H9 (cell line): ENCODE measurements around the gene NUMA1. TPM values are rescaled to one million over a fixed set of nuclear protein-coding genes. Genes with fewer than 3 reads are reported as not detected.
A peak's percentile ranks its signal among the peaks of the same experiment; 100 is the strongest.

Experiments
- DNase-seq: peaks from one replicate; pipeline ENCODE4 v3.0.0-alpha.2; 2017
- H2AFZ ChIP-seq: one replicate; pipeline ENCODE4 v1.6.1; 2013; ENCODE audit warnings: mild to moderate bottlenecking, low read length, control low read depth, moderate library complexity
- H2AK5ac ChIP-seq: 2 replicates; pipeline ENCODE4 v1.6.1; 2013; ENCODE audit warnings: low read length, control low read depth, mixed read lengths; ENCODE audit not compliant: insufficient read length
- H2BK120ac ChIP-seq: one replicate; pipeline ENCODE4 v1.6.1; 2013; ENCODE audit warnings: low read depth, mild to moderate bottlenecking, low read length, control low read depth, inconsistent platforms; ENCODE audit not compliant: poor library complexity, severe bottlenecking
- H2BK12ac ChIP-seq: 2 replicates; pipeline ENCODE4 v1.6.1; 2013; ENCODE audit warnings: low read length, control low read depth, mixed read lengths, low read depth; ENCODE audit not compliant: insufficient read length
- H2BK15ac ChIP-seq: 2 replicates; pipeline ENCODE4 v1.6.1; 2013; ENCODE audit warnings: low read depth, low read length, control low read depth
- H2BK20ac ChIP-seq: one replicate; pipeline ENCODE4 v1.6.1; 2013; ENCODE audit warnings: low read depth, mild to moderate bottlenecking, low read length, control low read depth, inconsistent platforms; ENCODE audit not compliant: poor library complexity, severe bottlenecking
- H2BK5ac ChIP-seq: 2 replicates; pipeline ENCODE4 v1.6.1; 2013; ENCODE audit warnings: low read length, control low read depth, mixed read lengths; ENCODE audit not compliant: insufficient read length
- H3K14ac ChIP-seq: 2 replicates; pipeline ENCODE4 v1.6.1; 2013; ENCODE audit warnings: low read length, control low read depth; ENCODE audit not compliant: insufficient read depth
- H3K18ac ChIP-seq: 2 replicates; pipeline ENCODE4 v1.6.1; 2013; ENCODE audit warnings: low read depth, mild to moderate bottlenecking, mixed read lengths, low read length, control low read depth; ENCODE audit not compliant: insufficient read length
- H3K23ac ChIP-seq: 2 replicates; pipeline ENCODE4 v1.6.1; 2013; ENCODE audit warnings: low read length, control low read depth, mixed read lengths, low read depth; ENCODE audit not compliant: insufficient read length
- H3K23me2 ChIP-seq: 2 replicates; pipeline ENCODE4 v1.6.1; 2013; ENCODE audit warnings: low read depth, mild to moderate bottlenecking, mixed read lengths, low read length, control low read depth; ENCODE audit not compliant: insufficient read length, poor library complexity, severe bottlenecking
- H3K27ac ChIP-seq: 2 replicates; pipeline ENCODE4 v1.5.1; 2013; ENCODE audit warnings: low read length, control low read depth, mixed read lengths, low read depth; ENCODE audit not compliant: insufficient read length
- H3K27me3 ChIP-seq: 2 replicates; pipeline ENCODE4 v1.6.1; 2013; ENCODE audit warnings: low read length, control low read depth, inconsistent platforms; ENCODE audit not compliant: insufficient read depth
- H3K4ac ChIP-seq: 2 replicates; pipeline ENCODE4 v1.6.1; 2013; ENCODE audit warnings: low read depth, mild to moderate bottlenecking, control low read depth, inconsistent platforms, low read length, moderate library complexity
- H3K4me1 ChIP-seq: 2 replicates; pipeline ENCODE4 v1.6.1; 2013; ENCODE audit warnings: low read length, control low read depth, inconsistent platforms; ENCODE audit not compliant: insufficient read depth
- H3K4me2 ChIP-seq: 2 replicates; pipeline ENCODE4 v1.6.1; 2013; ENCODE audit warnings: low read length, control low read depth, mixed read lengths; ENCODE audit not compliant: insufficient read length, insufficient read depth
- H3K56ac ChIP-seq: 2 replicates; pipeline ENCODE4 v1.6.1; 2013; ENCODE audit warnings: low read depth, mild to moderate bottlenecking, mixed read lengths, low read length, control low read depth; ENCODE audit not compliant: insufficient read length
- H3K79me1 ChIP-seq: 2 replicates; pipeline ENCODE4 v1.6.1; 2013; ENCODE audit warnings: low read depth, mild to moderate bottlenecking, moderate library complexity, low read length, control low read depth, inconsistent platforms; ENCODE audit not compliant: insufficient read depth, poor library complexity, severe bottlenecking
- H3K79me2 ChIP-seq: 2 replicates; pipeline ENCODE4 v1.6.1; 2013; ENCODE audit warnings: low read length, control low read depth, inconsistent platforms; ENCODE audit not compliant: insufficient read depth
- H3K9ac ChIP-seq: 2 replicates; pipeline ENCODE4 v1.6.1; 2013; ENCODE audit warnings: low read length, control low read depth, mixed read lengths; ENCODE audit not compliant: insufficient read length; ENCODE audit errors: extremely low read depth
- H3K9me3 ChIP-seq: one replicate; pipeline ENCODE4 v1.6.1; 2013; ENCODE audit warnings: low read depth, low read length, inconsistent platforms; ENCODE audit not compliant: control insufficient read depth
- H3T11ph ChIP-seq: one replicate; pipeline ENCODE4 v1.6.1; 2013; ENCODE audit warnings: mild to moderate bottlenecking, low read length, control low read depth, inconsistent platforms
- H4K20me1 ChIP-seq: one replicate; pipeline ENCODE4 v1.6.1; 2013; ENCODE audit not compliant: control insufficient read depth, insufficient read length, insufficient read depth
- H4K5ac ChIP-seq: 2 replicates; pipeline ENCODE4 v1.6.1; 2013; ENCODE audit warnings: low read depth, mild to moderate bottlenecking, mixed read lengths, low read length, control low read depth; ENCODE audit not compliant: insufficient read length
- H4K8ac ChIP-seq: replicated peaks from 2 replicates; pipeline ENCODE4 v1.6.1; 2013; ENCODE audit warnings: low read length, control low read depth, mixed read lengths, low read depth; ENCODE audit not compliant: insufficient read length
- H4K91ac ChIP-seq: 2 replicates; pipeline ENCODE4 v1.6.1; 2013; ENCODE audit warnings: low read depth, mild to moderate bottlenecking, moderate library complexity, mixed read lengths, low read length, control low read depth; ENCODE audit not compliant: insufficient read length
- H3K27ac Mint-ChIP-seq, 3 experiments: 2 replicates in 2 of 3; 3 replicates in 1 of 3; pipeline ENCODE4 v1.8.0; 2020 to 2021; ENCODE audit warnings: mixed read lengths in 3 of 3, mild to moderate bottlenecking in 1 of 3, moderate library complexity in 1 of 3
- H3K27me3 Mint-ChIP-seq: 2 replicates; pipeline ENCODE4 v1.8.0; 2021; ENCODE audit warnings: low read depth, mild to moderate bottlenecking, moderate library complexity, mixed read lengths
- H3K36me3 Mint-ChIP-seq, 3 experiments: 2 replicates in 2 of 3; 3 replicates in 1 of 3; pipeline ENCODE4 v1.8.0; 2020 to 2021; ENCODE audit warnings: low read depth in 3 of 3, mixed read lengths in 3 of 3; ENCODE audit not compliant: insufficient read depth in 1 of 3
- H3K4me1 Mint-ChIP-seq, 2 experiments: 2 replicates each; pipeline ENCODE4 v1.8.0; 2020; ENCODE audit warnings: mixed read lengths in 2 of 2
- H3K4me3 Mint-ChIP-seq, 2 experiments: 2 replicates in 1 of 2; 3 replicates in 1 of 2; pipeline ENCODE4 v1.8.0; 2020 to 2021; ENCODE audit warnings: mild to moderate bottlenecking in 2 of 2, mixed read lengths in 2 of 2, moderate library complexity in 1 of 2
- H3K9me3 Mint-ChIP-seq, 2 experiments: 2 replicates in 1 of 2; 3 replicates in 1 of 2; pipeline ENCODE4 v1.8.0; 2020; ENCODE audit warnings: mild to moderate bottlenecking in 2 of 2, mixed read lengths in 2 of 2, moderate library complexity in 1 of 2
- WGBS: extraction: QIAGEN DNeasy Blood & Tissue Kit; methylation state at CpG from one replicate; pipeline ENCODE4 v1.1.7; 2013; ENCODE audit warnings: missing lambda C conversion rate, low lambda C conversion rate, mixed read lengths; ENCODE audit not compliant: insufficient read length; ENCODE audit errors: extremely low coverage; 5-methylcytosine and 5-hydroxymethylcytosine counted together
- total RNA-seq: library from RNA; stranded (reverse); gene quantifications from 2 replicates; pipeline ENCODE4 v1.2.1, GENCODE V29; 2021
- TF ChIP-seq, protein P1 (sequence below): fragments of 200-600 bp; sonication (generic); conservative IDR thresholded peaks from 3 replicates; pipeline ENCODE4 v1.8.0; 2021; ENCODE audit warnings: antibody characterized with exemption, mild to moderate bottlenecking

Gene NUMA1
- total RNA-seq, 1 experiment from 2014 or later, result 136 TPM

DNA sequence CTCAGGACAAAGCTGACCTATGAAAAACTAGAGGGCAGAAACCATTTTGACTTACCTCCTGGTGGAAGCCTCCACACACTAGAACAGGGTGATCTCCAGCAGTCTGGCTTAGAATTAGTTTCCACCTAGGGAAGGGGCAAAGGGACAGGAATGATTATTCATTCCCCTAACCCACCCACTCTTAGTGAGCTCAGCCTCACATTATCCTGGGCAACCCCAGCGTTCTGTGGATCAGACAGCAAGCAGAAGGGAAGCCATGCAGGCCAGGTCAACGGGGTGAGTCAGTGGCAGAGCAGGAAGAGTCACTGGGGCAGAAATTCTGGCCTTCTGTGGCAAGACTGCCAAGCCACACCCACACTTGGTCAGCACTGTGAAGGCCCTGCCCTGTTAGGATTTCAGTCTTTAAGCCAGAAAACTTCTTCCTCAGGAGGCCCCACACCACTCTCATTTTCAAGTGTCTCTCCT, 10.5 kb downstream of the NUMA1 start:
- no peak overlapping the region for H2AK5ac ChIP-seq
- H2BK5ac ChIP-seq, result no peak overlapping the region
- no peak overlapping the region for H4K8ac ChIP-seq
- no CpG with 5 or more reads among the region's 2 CpGs for WGBS
- H3K14ac ChIP-seq, result no peak overlapping the region
- no peak overlapping the region for H2BK120ac ChIP-seq
- H3K56ac ChIP-seq, result no peak overlapping the region
- H4K5ac ChIP-seq, result no peak overlapping the region
- H2BK12ac ChIP-seq, result no peak overlapping the region
- no peaks in the 10 kb centered on the region for H3K23me2 ChIP-seq
- H3K4ac ChIP-seq, result no peak overlapping the region
- Mint-ChIP-seq H3K4me3 (no peak overlapping the region), H3K36me3 (peaks cover 1 to 23% (median 18%) of the 10 kb centered on the region in 3 experiments; a peak in 6 of 7 replicates), H3K27me3 (no peaks in the 10 kb centered on the region), H3K27ac (peak overlapping the region; percentile 2 to 76 (median 36); a peak in 4 of 7 replicates), H3K9me3 (no peaks in the 10 kb centered on the region), H3K4me1 (peaks cover 36 to 44% of the 10 kb centered on the region in 2 experiments)
- H2AFZ ChIP-seq, result no peak overlapping the region
- peaks cover 2% of the 10 kb centered on the region; the same call in 1 of the 2 replicates for H3K79me2 ChIP-seq
- DNase-seq, result peak; percentile 42
- no peaks in the 10 kb centered on the region for H4K20me1 ChIP-seq
- TF ChIP-seq, protein P1, sequence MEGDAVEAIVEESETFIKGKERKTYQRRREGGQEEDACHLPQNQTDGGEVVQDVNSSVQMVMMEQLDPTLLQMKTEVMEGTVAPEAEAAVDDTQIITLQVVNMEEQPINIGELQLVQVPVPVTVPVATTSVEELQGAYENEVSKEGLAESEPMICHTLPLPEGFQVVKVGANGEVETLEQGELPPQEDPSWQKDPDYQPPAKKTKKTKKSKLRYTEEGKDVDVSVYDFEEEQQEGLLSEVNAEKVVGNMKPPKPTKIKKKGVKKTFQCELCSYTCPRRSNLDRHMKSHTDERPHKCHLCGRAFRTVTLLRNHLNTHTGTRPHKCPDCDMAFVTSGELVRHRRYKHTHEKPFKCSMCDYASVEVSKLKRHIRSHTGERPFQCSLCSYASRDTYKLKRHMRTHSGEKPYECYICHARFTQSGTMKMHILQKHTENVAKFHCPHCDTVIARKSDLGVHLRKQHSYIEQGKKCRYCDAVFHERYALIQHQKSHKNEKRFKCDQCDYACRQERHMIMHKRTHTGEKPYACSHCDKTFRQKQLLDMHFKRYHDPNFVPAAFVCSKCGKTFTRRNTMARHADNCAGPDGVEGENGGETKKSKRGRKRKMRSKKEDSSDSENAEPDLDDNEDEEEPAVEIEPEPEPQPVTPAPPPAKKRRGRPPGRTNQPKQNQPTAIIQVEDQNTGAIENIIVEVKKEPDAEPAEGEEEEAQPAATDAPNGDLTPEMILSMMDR, result no peak
- no peak overlapping the region for H3K18ac ChIP-seq
- H3K23ac ChIP-seq, result no peak overlapping the region
- peaks cover 5% of the 10 kb centered on the region; the same call in 1 of the 2 replicates for H3K4me1 ChIP-seq
- H3K27me3 ChIP-seq, result no peaks in the 10 kb centered on the region
- no peak overlapping the region for H2BK20ac ChIP-seq
- H3K27ac ChIP-seq, result no peak overlapping the region
- H3K4me2 ChIP-seq, result no peak overlapping the region
- H2BK15ac ChIP-seq, result no peak overlapping the region
- H3K79me1 ChIP-seq, result peaks cover 4% of the 10 kb centered on the region
- H4K91ac ChIP-seq, result no peak overlapping the region
- no peak overlapping the region for H3T11ph ChIP-seq
- no peaks in the 10 kb centered on the region for H3K9me3 ChIP-seq
- H3K9ac ChIP-seq, result no peak overlapping the region
